Nephron (organoid): Measurements from ENCODE around the gene WDR41.

Experiments
- H3K27ac Mint-ChIP-seq, 3 experiments: 2 replicates each; pipeline ENCODE4 v1.8.0; 2020; ENCODE audit warnings: mixed read lengths in 3 of 3, mild to moderate bottlenecking in 2 of 3, moderate library complexity in 1 of 3
- H3K27me3 Mint-ChIP-seq: 2 replicates; pipeline ENCODE4 v1.8.0; 2021; ENCODE audit warnings: low read depth, mild to moderate bottlenecking, moderate library complexity, mixed read lengths
- H3K36me3 Mint-ChIP-seq: 2 replicates; pipeline ENCODE4 v1.8.0; 2020; ENCODE audit warnings: low read depth, mixed read lengths
- H3K4me1 Mint-ChIP-seq: 2 replicates; pipeline ENCODE4 v1.8.0; 2020; ENCODE audit warnings: mixed read lengths
- H3K4me3 Mint-ChIP-seq, 3 experiments: 2 replicates each; pipeline ENCODE4 v1.8.0; 2020; ENCODE audit warnings: mild to moderate bottlenecking in 3 of 3, mixed read lengths in 3 of 3, moderate library complexity in 2 of 3
- H3K9me3 Mint-ChIP-seq: 2 replicates; pipeline ENCODE4 v1.8.0; 2020; ENCODE audit warnings: mixed read lengths
- TF ChIP-seq, protein P1 (sequence below), 3 experiments: fragments of 200-600 bp; sonication (generic); IDR thresholded peaks; one replicate each; pipeline ENCODE4 v1.5.0; 2021; ENCODE audit warnings: antibody characterized with exemption in 3 of 3; ENCODE audit not compliant: unreplicated experiment in 3 of 3

The WDR41 gene

DNA sequence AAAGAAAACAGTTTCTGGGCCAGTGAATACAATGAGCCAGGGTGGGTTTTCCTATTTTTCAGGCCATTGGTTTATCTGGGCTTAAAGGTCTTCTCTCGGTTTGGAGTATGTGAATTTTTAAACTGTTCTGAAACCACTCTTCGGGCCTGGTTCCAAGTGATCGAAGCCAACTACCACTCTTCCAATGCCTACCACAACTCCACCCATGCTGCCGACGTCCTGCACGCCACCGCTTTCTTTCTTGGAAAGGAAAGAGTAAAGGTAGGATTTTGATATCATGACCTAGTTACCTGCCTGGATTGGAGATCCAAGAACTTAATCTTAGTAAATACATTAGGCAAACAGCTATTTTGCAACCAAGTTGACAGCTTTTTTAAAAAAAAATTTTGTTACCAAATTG, 79.1 kb downstream of the WDR41 start:
- H3K27ac Mint-ChIP-seq = no peak overlapping the region
- no peak overlapping the region for H3K4me3 Mint-ChIP-seq
- H3K9me3 Mint-ChIP-seq = no peaks in the 10 kb centered on the region
- peaks cover 1% of the 10 kb centered on the region for H3K27me3 Mint-ChIP-seq
- peaks cover 5% of the 10 kb centered on the region for H3K4me1 Mint-ChIP-seq
- H3K36me3 Mint-ChIP-seq = no peaks in the 10 kb centered on the region
- TF ChIP-seq, protein P1, sequence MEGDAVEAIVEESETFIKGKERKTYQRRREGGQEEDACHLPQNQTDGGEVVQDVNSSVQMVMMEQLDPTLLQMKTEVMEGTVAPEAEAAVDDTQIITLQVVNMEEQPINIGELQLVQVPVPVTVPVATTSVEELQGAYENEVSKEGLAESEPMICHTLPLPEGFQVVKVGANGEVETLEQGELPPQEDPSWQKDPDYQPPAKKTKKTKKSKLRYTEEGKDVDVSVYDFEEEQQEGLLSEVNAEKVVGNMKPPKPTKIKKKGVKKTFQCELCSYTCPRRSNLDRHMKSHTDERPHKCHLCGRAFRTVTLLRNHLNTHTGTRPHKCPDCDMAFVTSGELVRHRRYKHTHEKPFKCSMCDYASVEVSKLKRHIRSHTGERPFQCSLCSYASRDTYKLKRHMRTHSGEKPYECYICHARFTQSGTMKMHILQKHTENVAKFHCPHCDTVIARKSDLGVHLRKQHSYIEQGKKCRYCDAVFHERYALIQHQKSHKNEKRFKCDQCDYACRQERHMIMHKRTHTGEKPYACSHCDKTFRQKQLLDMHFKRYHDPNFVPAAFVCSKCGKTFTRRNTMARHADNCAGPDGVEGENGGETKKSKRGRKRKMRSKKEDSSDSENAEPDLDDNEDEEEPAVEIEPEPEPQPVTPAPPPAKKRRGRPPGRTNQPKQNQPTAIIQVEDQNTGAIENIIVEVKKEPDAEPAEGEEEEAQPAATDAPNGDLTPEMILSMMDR (IDR thresholded peaks at IDR 0.05; ENCODE audit: unreplicated experiment in 3 of 3) = no peak

DNA sequence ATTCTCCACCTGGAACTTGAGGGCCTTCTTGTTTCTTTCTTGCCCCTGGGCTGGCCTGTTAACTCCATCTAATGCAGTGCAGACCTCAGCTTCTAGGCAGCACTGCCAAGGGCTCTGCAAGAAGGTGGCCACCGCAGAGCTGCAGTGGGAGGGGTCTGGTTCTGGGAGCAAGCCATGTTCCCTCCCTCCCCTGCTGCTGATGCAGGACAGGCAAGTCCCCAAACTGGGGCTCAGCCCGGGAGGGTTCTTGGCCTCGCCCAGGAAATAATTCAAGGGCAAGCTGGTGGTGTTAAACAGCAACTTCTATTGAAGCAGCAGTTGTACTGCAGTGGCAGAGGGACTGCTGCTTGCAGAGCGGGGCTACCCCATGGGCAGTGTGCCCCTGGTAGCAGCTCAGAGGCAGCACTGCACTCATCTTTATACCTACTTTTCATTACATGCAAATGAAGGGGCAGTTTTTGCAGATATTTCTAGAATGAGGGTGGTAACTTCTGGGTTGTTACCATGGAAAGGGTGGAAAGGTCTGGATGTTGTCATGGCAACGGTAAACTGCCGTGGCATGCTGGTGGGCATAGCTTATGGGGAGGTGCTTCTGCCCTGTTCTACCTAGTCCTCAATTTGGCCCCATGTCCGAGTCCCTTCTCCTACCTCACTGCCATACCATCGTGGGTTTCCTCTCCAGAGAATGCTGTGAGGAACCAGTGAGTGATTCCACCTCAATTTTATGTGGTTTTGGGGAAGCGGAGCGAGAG, 82.1 kb downstream of the WDR41 start:
- Mint-ChIP-seq H3K36me3 (no peaks in the 10 kb centered on the region), H3K27me3 (no peaks in the 10 kb centered on the region), H3K4me3 (no peak overlapping the region), H3K4me1 (no peaks in the 10 kb centered on the region), H3K9me3 (no peaks in the 10 kb centered on the region), H3K27ac (no peak overlapping the region)
- TF ChIP-seq, protein P1 (IDR thresholded peaks at IDR 0.05; ENCODE audit: unreplicated experiment in 3 of 3) = no peak

DNA sequence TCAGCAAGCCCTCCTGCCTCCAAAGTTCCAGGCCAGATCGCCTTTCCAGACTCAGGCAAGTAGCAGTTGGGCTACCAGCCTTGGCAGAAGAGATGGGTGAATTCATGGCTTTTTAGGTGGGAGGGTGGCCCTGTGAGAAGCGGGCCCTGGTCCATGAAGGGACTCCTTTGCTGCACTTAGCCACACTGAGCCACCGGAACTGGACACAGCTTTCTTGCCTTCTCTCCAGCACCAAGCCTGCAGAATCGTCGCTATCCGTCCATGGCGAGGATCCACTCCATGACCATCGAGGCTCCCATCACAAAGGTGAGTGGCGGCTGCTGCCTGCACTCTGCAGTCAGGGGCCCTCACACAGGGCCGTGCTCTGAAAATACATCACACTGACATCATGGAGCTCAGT, 85.0 kb downstream of the WDR41 start:
- no peaks in the 10 kb centered on the region for H3K4me1 Mint-ChIP-seq
- TF ChIP-seq, protein P1 (IDR thresholded peaks at IDR 0.05; ENCODE audit: unreplicated experiment in 3 of 3) = no peak
- no peaks in the 10 kb centered on the region for H3K9me3 Mint-ChIP-seq
- H3K27ac Mint-ChIP-seq = no peak overlapping the region
- no peak overlapping the region for H3K4me3 Mint-ChIP-seq
- H3K36me3 Mint-ChIP-seq = no peaks in the 10 kb centered on the region
- H3K27me3 Mint-ChIP-seq = no peaks in the 10 kb centered on the region

DNA sequence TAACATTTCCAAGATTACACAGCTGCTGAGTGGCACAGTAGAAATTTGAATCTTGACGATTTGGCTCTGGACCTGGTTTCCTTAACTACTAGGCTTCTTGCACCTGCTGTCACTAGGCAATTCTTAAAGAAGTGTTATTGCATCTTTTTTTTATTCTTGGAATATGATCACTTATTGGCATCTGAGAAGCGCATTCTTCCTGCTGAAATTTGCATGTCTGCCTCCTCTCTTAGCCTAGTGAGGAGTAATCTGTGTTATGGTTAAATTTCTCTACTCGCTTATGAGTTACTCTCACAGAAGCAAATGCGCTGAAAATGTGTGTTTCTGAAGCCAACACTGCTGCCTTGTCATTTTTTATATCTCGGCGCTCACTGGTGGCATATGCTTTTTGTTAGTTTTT, 89.3 kb downstream of the WDR41 start:
- H3K27ac Mint-ChIP-seq = no peak overlapping the region
- H3K27me3 Mint-ChIP-seq = no peaks in the 10 kb centered on the region
- no peak overlapping the region for H3K4me3 Mint-ChIP-seq
- TF ChIP-seq, protein P1 (IDR thresholded peaks at IDR 0.05; ENCODE audit: unreplicated experiment in 3 of 3) = no peak
- H3K36me3 Mint-ChIP-seq = no peaks in the 10 kb centered on the region
- no peaks in the 10 kb centered on the region for H3K9me3 Mint-ChIP-seq
- no peaks in the 10 kb centered on the region for H3K4me1 Mint-ChIP-seq

DNA sequence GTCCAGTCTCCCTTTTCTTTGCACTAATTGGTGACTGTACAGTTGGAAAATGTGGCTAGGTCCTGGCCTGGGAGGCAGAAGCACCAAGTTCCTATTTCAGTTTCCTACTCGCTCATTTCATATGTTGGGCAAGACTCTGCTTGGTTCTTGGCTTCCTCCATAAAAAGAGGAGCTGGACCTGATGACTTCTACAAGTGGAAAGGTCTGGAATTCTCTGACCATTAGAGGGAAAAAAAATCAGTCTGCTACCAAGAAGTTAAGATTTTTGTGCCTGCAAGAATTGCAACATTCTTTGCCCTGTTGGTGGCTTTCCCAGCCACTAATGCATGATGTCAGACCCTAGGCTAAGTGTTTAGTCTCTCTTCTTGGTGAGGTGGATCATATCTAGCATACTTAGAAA, 91.5 kb downstream of the WDR41 start:
- H3K27ac Mint-ChIP-seq = no peak overlapping the region
- no peaks in the 10 kb centered on the region for H3K9me3 Mint-ChIP-seq
- H3K27me3 Mint-ChIP-seq = no peaks in the 10 kb centered on the region
- TF ChIP-seq, protein P1 (IDR thresholded peaks at IDR 0.05; ENCODE audit: unreplicated experiment in 3 of 3) = no peak
- no peaks in the 10 kb centered on the region for H3K36me3 Mint-ChIP-seq
- no peaks in the 10 kb centered on the region for H3K4me1 Mint-ChIP-seq
- H3K4me3 Mint-ChIP-seq = no peak overlapping the region

DNA sequence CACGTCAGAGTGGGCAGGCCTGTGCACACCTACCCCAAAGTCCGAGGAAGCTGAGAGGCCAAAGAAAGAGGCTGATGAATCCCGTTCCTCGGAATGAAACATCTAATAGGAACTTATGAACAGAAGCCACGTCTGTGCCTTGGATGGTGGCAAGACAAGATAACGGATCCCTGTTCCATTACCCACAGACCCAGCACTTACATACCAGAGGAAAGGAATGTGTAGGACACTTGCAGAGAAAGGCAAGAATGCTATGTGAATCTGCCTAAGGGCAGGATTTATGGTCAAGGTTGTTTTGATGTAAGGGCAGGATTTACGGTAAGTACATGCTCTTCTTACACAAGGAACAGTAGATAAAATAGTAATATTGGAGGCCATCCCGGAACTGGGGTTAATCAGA, 93.2 kb downstream of the WDR41 start:
- no peaks in the 10 kb centered on the region for H3K36me3 Mint-ChIP-seq
- H3K27ac Mint-ChIP-seq = no peak overlapping the region
- TF ChIP-seq, protein P1 (IDR thresholded peaks at IDR 0.05; ENCODE audit: unreplicated experiment in 3 of 3) = no peak

More for the DNA sequence above, 93.2 kb downstream of the WDR41 start:
- H3K27me3 Mint-ChIP-seq = no peaks in the 10 kb centered on the region
- no peaks in the 10 kb centered on the region for H3K4me1 Mint-ChIP-seq
- H3K4me3 Mint-ChIP-seq = no peak overlapping the region
- no peaks in the 10 kb centered on the region for H3K9me3 Mint-ChIP-seq
